Mucosa of descending colon (tissue), 3 donors: ENCODE measurements around the gene TM4SF20. TPM values are rescaled to one million over a fixed set of nuclear protein-coding genes. Genes with fewer than 3 reads are reported as not detected.

Experiments
- ATAC-seq: fragments of 200-7000 bp; cut with Tn5 transposase; one replicate; pipeline ENCODE4 v1.9.1; 2020; ENCODE audit warnings: mild to moderate bottlenecking, moderate library complexity
- DNase-seq, 3 donors: peaks; one replicate each; pipeline ENCODE4 v3.0.0-alpha.2; 2020
- H3K36me3 ChIP-seq: fragments of 200-600 bp; one replicate; pipeline ENCODE4 v1.8.0; 2021; ENCODE audit warnings: low read depth, mild to moderate bottlenecking
- H3K4me1 ChIP-seq: fragments of 200-600 bp; one replicate; pipeline ENCODE4 v1.8.0; 2021; ENCODE audit warnings: low read depth, mild to moderate bottlenecking
- H3K4me3 ChIP-seq: fragments of 200-600 bp; one replicate; pipeline ENCODE4 v1.8.0; 2021; ENCODE audit warnings: mild to moderate bottlenecking
- H3K9me3 ChIP-seq: fragments of 200-600 bp; one replicate; pipeline ENCODE4 v1.8.0; 2021; ENCODE audit warnings: mild to moderate bottlenecking
- CTCF ChIP-seq: fragments of 200-600 bp; IDR thresholded peaks from one replicate; pipeline ENCODE4 v1.8.0; 2022; ENCODE audit warnings: antibody characterized with exemption, mild to moderate bottlenecking
- intact Hi-C, 2 donors: fragments of 100-400 bp; cut with DNase I in 1 of 2; cut with micrococcal nuclease in 1 of 2; formaldehyde crosslinking; loops; one replicate each; pipeline versions ENCODE4 v1.11.0 to v1.11.1; 2022; cut with DNase I, micrococcal nuclease
- total RNA-seq, 3 donors: library from RNA; stranded (reverse); fragmentation: NEBNext Ultra II Directional in 2 of 3; extraction: Animal tissue kit (Norgen Biotek cat#: 25700) in 2 of 3; gene quantifications; one replicate each; pipeline versions ENCODE4 v1.2.1 to v1.2.4, GENCODE V29; 2021 to 2023
- donor health status: DM: no; HTN: no; CAD: no; lungs with moderate emphysema.
- donor health status: DM: no; HTN: no; CAD: no.
- donor health status: DM: no; HTN: yes; CAD: no.

TM4SF20 gene
- total RNA-seq, 3 donors from 2014 or later = 3.9 to 12.6 (median 9.1) TPM

DNA sequence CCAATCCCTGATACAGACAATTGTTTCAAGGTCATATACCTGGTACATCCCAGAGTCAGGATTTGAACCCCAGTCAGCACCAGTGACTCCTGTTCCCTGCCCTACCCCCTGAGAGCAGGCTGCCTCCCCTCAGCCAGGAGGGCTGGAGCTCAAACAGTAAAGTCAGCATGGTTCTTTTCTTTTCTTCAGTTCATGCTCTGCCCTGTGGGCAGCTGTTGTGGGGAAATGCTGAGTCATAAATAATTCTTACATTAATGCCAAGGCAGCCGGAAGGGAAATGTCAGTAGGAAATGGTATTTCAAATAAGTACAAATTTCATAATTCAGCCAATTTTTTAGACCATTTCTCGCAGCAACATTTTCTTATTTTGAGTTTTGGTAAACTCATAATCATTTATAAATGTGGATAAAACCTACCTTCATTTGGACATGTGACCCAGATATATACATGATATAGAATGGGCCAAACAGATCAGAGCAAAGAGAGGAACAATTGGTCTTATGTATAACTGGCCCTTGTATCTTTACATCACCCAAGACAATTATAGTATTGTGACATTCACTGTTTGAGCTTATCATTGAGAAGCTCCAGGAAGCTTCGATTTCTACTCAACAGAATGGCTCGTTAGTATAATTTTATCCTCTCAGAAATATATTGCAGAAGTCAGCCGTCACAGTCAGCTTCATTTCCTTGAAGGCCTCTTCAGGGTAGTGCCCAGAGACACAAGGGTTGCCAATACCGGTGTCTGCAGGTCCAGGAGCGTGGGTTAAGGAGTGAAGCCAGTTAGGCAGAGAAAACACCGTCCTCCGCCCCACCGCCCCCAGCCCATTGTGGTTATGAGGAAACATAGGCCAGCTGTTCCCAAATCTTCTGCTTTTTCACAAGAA lies 36.7 kb upstream of the TM4SF20 start:
- no peak for TF ChIP-seq CTCF
- H3K4me1 ChIP-seq = no peaks in the 10 kb centered on the region
- no peak overlapping the region for H3K4me3 ChIP-seq
- ATAC-seq (no peak), DNase-seq (no peak)
- no peaks in the 10 kb centered on the region for H3K9me3 ChIP-seq
- H3K36me3 ChIP-seq = no peaks in the 10 kb centered on the region
- intact Hi-C loops = no loop called here

GRCh38 chr2:227414846-227415245 lies 35.7 kb upstream of the TM4SF20 start:
- no peaks in the 10 kb centered on the region for H3K36me3 ChIP-seq
- no peak for TF ChIP-seq CTCF
- ATAC-seq (no peak), DNase-seq (no peak)
- no peaks in the 10 kb centered on the region for H3K9me3 ChIP-seq
- no peak overlapping the region for H3K4me3 ChIP-seq
- intact Hi-C loops = no loop called here
- H3K4me1 ChIP-seq = no peaks in the 10 kb centered on the region

DNA sequence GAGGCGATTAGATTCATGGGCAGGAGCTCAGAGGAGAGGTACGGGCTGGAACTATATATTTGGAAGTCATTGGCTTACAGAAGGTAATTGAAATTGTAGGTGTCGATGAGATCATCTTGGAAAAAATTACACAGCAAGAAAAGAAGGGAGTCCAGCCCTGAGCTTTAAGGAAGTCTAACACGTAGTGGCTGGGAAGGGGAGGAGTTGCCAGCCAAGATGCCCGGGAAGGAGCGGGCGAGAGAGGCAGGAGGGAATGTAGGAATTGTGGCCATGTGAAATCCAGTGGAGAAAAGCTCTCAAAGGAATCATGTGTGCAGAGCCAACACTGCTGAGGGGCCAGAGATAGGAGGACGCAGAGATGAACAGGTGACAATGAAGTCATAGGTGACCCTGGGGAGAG lies 34.3 kb upstream of the TM4SF20 start:
- intact Hi-C loops = no loop called here
- Histone ChIP-seq H3K4me3 (no peak overlapping the region), H3K4me1 (no peaks in the 10 kb centered on the region), H3K36me3 (no peaks in the 10 kb centered on the region), H3K9me3 (no peaks in the 10 kb centered on the region)
- ATAC-seq (peak; percentile 86), DNase-seq (peak in 2 of 3 donors; percentile 62)
- TF ChIP-seq CTCF = no peak

DNA sequence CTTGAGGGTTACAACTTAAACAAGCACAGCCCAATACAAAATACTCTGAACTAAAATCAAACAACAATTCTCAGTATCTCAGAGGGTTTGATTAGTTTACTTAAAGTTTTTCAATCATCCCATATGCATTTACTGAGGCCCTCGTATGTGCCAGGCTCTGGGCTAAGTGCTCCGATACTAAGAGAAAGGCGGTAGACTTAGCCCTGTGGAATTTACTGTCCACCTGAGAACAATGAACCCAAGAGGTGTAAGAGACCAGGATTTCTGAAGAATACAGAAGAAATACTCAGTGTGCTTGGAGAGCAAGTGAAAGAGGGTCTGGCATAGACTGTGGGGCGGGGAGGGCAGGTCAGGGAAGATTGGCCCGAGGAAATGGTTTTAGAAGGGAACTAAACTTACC lies 33.8 kb upstream of the TM4SF20 start:
- no peak for TF ChIP-seq CTCF
- H3K9me3 ChIP-seq = no peaks in the 10 kb centered on the region
- H3K36me3 ChIP-seq = no peaks in the 10 kb centered on the region
- DNase-seq (peak in 1 of 3 donors; percentile 15), ATAC-seq (peak; percentile 73)
- H3K4me3 ChIP-seq = no peak overlapping the region
- no peaks in the 10 kb centered on the region for H3K4me1 ChIP-seq
- intact Hi-C loops = no loop called here

DNA sequence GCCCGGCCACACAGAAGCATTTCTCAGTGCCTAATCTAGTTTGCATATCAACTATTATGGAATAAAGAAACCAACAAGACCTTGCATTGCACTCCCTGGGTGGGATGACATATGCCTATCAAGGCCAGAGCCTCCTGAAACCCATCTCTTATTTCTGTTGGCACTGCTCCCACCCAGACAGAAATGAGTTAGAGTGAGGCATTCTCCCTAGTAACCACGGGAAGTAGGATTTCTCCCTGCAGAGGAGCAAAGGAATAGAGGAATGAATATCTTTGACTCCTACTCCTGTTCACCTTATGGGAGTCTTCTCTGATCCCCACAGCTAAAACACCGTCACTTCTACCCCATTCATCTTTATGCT lies 32.9 kb upstream of the TM4SF20 start:
- DNase-seq (no peak), ATAC-seq (no peak)
- Histone ChIP-seq H3K4me1 (no peaks in the 10 kb centered on the region), H3K36me3 (no peaks in the 10 kb centered on the region), H3K4me3 (no peak overlapping the region), H3K9me3 (no peaks in the 10 kb centered on the region)
- TF ChIP-seq CTCF = no peak
- intact Hi-C loops = no loop called here
